RKO (cell line): ENCODE results near the gene SLIT3.

Experiments
- DNase-seq: peaks from one replicate; pipeline ENCODE4 v3.0.0-alpha.2; 2016; ENCODE audit warnings: low spot score

SLIT3 gene

DNA sequence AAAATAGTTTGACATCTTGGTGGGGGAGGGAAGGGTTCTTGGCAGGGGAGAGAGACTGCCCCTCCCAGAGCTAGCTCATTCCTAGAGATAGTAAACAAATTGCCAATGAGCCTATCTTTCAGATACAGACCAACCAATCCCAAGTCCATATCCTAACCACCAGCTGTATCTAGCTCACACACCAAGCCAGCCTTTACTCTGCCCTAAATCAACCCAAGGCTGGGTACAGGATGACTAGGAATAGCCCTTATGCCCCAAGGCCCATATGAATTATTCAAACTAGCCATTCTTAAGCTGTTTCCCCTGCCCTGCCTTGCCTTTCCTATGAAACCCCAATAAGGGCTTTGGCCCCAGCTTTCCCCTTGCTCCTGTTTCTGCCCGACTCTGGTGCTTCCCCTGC lies 440.4 kb downstream of the SLIT3 start:
- DNase-seq: no peak

- no peak for DNase-seq
These were observed 440.9 kb downstream of the SLIT3 start for GRCh38 chr5:168860081-168860480.

- no peak for DNase-seq
These were observed 441.5 kb downstream of the SLIT3 start for GRCh38 chr5:168859471-168859870.

DNA sequence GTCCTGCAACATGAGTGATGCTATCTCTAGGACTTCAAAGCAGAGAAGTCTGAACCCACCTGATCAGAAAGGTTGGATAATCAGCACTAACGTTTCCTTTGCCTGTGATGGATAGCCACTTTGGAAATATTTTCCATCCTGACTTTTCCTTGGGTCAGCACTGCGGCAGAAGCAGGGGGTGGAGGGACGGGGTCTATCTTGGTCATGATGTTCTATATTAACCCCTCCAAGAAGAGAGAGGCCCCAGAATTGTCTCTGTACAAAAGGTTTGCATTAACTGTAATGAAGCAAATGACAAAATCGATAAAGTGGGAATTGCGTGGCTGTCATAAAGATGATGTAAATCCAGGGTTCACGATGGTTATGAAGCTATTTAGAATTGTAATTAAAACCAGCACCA lies 441.9 kb downstream of the SLIT3 start:
- DNase-seq: no peak

DNA sequence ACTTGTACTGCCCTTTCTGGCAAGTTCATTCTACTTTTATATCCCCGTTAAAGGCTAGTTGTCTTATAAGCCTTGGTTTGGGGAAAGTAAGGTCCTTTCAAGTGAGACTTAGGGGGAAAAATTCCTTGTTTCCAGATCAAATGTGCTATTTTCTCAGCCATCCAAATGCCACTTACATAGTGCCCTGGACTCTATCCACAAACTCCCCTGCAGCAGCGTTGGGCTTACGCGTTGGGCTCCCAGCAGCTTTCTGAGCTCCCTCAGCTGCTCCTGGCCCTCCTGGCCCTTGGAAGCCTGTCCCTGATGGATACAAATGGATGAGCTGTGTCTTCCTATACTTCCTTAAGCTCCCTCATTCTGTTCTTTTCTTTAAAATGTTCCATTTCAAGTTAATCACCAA lies 442.6 kb downstream of the SLIT3 start:
- no peak for DNase-seq

DNA sequence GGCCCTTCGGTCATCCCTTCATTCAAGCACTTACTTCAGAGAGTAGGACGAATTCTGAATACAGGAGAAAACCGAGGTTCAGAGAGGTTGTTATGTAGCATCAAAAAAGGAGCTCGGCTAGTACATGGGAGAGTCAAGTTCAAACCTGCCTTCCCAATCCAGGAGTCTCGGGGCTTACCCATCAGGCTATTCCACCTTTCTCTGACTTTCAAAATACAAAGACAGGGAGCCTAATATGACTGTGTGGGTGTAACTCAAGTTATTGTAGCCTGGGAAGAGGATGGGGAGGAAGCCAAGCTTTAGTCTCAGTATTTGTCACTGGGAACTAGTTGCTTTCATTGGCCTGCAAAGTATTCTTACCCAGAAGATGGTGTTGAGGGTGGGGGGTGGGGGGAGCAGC lies 447.0 kb downstream of the SLIT3 start:
- no peak for DNase-seq

DNA sequence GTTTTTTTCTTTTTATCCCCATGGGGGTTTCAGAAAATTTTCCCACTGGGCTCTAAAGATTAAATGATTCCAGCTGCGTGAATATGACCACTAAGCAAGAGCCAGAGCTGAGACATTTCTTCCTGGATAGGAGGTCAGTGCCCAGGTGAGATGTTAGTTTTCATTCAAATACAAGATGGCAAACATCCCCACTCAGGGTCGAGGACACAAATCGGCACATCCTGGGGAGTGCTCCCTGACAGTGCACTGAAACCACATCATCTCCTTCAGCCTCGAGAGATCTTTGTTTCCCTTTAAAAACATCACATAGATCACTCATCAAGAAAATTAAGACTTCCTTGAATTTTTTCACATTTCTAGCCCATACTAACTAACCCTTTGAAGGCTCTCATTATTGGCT lies 448.6 kb downstream of the SLIT3 start:
- DNase-seq: no peak

DNA sequence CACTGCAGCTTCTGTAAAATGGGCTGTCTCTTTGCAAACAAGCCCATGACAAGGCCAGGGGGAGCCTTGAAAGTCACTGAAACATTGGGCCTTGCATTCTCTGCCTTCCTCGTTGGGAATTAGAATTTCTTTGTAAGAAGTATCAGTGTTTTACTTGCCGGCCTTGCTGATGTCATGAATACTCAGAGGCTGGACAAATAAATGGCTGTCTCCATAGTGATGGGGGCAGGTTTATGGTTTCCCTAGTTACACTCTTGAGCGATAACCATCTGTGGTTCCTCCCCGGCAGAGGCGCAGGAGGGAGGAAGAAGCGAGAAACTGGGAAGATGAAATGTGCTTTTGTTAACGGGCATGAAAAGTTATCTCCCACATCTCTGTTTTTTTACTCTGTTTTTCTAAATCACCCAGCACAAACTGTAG lies 449.0 kb downstream of the SLIT3 start:
- no peak for DNase-seq

DNA sequence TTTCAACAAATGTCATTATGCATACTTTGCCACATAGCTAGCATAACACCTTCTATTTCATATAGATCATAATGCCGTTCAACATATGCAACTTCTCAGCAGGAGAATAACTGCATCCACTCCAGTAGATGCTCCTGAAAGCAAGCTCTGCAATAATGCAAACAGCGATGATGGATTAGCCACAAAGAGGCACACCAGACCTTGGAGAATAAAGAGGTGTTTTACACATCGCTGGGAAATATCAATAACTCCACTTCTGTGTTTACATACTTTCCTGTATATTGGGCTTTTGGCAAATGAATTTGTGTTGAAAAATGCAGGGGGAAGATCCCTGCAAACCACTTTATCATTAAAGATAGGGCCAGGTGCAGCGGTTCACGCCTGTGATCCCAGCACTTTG lies 450.3 kb downstream of the SLIT3 start:
- DNase-seq: no peak

DNA sequence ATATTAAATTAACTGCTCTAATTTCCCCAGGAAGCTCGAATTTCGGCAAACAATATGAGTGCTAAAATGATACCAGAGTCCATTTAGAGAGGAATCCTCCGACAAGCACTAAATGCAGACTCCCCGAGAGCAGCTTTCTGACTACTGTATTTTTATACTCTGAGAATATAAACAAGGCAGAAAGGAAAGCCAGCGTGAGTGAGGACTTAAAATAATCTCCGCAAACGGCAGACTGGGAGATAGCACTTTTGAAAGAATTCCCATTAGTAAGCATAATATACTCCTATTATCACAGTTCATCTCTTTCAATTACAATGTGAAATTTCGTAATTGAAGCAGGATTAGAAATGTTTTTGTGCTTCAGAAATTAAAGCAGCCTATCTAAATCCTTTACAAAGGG lies 452.4 kb downstream of the SLIT3 start:
- DNase-seq: no peak

DNA sequence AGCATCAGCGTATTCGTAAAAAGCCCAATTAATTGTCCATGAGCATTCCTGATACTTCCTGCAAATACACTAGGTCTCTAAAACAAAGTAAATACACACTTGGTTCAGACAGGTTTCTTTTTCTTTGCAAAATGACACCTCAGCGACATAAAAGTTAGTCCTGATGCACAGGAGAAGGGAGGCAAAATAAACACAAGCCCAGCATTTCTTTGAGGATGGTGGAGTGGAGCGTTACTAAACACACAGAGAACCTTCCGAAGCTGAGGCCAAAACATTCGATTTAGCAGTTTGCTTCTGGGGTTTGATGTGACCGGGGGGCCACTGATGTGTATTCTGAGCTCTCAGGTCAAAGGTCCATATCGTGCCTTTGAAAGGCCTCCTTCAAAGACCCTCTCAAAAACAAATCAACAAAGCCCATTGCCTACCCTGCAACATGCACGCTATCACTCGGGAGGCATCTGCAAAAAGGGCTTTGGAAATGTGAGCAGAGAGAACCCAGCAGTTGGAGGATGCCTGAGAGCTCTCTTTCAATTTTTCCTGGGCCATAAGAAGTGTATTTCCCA lies 453.3 kb downstream of the SLIT3 start:
- no peak for DNase-seq

DNA sequence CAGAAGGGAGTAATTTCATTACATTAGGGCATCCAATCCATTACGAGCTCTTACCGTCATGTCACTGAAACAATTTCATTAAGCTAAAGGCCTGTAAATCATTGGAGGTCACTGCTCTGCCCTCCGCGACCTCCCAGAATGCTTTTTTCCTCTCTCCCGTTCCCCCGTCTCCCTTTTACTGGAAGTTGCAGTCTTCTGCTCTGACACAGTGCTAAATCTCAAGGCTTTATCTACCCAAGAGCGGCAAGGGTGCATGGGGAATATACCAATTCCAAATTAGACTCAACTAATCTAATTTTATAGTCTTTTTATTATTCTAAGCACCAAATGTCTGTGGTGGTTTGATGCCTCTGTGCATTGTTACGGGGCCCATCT lies 456.0 kb downstream of the SLIT3 start:
- DNase-seq: no peak

DNA sequence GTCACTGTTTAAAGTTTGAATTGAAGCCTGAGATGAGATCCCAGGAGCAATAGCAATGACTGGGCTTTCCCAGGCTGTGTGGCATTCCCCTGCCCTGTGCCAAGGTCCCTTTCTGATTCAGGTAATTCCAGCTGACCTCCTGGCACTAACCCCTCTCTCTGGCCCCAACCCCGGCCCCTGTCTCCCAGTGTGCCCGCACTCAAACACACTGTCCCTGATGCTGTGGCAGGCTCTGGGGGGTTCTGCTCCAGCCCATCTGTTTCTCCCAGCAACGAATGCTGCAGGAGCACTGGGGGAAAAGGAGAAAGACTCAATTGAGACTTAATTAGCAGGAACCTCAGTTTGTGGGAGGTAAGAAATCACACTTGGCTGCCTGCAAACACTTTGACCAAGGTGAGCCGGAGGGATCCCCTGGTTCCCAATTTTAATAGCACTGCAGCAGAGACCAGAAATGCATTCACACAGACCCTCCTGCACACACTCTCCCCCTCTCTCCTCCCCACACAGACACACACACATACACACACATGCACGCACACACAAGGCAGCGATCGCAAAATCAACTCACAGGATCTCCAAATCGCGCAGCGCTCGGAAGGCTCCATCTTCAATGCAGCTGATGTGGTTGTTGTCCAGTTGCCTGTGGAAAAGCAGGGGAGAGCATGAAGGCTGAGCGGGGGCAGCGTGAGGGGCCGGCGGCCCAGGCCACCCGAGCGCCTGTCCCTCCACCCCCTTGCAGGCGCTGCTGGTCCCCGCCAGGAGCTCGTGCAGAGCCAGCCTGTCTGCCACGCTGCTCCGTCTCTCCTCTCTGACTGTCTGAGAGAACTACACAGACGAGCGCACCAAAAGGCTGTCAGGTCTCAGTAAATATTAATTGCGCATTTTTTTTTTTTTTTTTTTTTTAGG lies 456.7 kb downstream of the SLIT3 start:
- no peak for DNase-seq

- no peak for DNase-seq
These were observed 457.5 kb downstream of the SLIT3 start for GRCh38 chr5:168843277-168844015.

DNA sequence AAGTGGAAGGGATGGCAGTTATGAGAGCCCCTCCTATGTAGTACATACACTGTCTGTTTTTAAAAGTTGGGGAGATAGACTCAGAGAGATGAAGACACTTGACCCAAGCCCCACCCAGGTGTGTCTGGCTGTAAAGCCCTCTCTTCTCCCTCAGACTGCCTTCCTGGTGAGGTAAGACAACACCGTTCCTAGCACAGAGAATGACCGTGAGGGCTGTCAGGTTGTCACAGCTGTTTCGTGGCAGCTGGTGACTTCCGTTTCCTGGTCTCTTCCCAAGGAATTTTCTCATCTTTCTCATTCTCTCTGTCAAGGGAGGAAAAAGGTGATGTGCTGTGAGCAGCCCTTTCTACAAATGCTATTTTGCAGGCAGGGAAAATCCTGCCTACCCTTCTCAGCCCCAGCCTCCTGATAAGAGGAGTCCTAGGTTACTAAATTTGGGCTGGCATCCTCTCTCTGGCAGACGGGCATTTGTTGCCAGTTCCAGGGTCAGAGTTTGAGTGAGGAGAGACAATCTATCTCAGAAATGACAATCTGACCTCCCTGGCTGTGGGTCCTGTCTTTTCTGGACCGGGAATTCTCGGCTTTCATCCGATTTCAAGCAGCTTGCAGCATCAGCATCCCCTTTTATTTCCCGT lies 458.3 kb downstream of the SLIT3 start:
- DNase-seq: no peak

- no peak for DNase-seq
These were observed 463.1 kb downstream of the SLIT3 start for GRCh38 chr5:168837852-168838251.

DNA sequence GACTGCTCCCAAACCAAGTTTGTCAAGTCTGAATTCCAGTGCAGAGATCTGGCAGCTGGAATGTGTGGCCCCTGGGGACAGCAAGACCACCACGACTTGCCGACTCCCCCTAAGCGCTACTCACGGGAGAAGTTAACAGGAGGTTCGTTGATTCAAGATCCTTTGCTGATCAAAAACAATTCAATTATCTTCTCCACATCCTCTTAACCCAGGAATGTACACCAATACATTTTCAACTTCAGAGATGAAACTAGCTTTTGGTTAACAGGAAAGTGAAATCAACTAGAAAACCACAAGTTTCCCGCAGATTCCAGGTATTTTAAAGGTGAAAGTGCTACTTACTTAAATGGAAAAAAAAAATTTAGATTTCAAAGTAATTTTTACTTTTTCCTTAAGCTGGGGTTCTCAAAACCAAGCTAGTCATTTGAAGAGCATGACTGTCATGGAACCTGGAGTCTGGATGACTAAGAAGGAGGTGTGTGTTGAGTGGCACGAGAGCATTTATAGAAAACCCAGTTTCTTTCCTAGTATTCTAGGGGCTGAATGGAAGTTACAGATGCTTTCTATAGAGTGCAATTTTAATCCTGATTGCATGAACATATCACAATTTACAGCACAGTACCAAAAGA lies 464.2 kb downstream of the SLIT3 start:
- DNase-seq: no peak

GRCh38 chr5:168833936-168834335 lies 467.0 kb downstream of the SLIT3 start:
- no peak for DNase-seq

DNA sequence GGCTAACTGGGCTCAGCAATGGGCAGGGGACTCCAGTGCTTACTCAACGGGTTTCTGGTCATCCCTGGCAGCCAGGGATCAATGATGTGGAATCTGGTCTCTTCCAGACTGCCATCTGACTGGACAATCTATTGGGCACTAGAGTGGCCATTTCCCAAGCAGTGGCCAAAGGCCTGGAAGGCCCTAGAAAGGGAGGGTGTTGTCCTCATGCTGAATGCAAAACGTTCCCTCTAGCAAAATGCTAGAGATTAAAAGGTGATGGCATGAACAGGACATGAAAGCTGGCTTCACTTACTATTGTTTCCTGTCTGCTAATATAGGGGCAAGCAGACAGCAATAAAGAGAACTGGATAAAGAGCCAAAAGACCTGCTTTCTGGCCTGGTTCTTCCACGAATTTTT lies 467.6 kb downstream of the SLIT3 start:
- no peak for DNase-seq

GRCh38 chr5:168832308-168832707 lies 468.6 kb downstream of the SLIT3 start:
- no peak for DNase-seq

- DNase-seq: no peak
These were observed 469.6 kb downstream of the SLIT3 start for GRCh38 chr5:168831383-168831782.

- no peak for DNase-seq
These were observed 470.1 kb downstream of the SLIT3 start for GRCh38 chr5:168830833-168831232.
